ENCODE data around the gene OBSCN.
A peak's percentile ranks its signal among the peaks of the same experiment; 100 is the strongest.

Gene OBSCN

DNA sequence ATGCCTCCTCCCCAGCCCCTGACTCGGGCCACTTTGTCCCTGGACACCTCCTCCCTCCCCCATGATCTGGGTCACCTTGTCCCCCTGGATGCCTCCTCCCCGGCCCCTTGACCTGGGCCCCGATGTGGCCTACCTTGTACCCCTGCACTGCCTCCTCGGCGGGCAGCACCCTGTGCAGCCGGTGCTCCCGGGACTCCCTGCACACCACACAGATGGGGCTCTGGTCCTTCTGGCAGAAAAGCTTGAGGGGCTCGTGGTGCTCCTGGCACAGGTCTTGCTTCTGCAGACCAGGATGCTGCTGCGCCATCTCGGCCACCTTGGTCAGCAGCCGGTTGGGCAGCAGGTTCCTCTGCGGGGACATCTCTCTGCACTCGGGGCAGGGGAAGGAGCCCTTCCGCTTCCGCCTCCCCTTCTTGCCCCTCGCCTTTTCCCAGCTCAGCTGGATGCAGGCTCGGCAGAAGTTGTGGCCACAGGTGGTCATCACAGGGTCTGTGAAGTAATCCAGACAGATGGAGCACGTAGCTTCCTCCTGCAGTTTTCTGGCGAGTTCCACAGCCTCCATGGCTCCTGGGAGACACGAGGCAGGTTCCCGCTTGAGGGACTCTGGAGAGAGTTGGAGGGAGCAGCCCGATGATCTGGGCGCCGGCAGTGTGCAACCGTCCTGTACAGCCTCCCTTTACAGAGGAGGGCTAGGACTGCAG lies 206.8 kb downstream of the OBSCN start:
- DNase-seq (ENCODE audit: low read depth in 3 of 3): no peak

DNA sequence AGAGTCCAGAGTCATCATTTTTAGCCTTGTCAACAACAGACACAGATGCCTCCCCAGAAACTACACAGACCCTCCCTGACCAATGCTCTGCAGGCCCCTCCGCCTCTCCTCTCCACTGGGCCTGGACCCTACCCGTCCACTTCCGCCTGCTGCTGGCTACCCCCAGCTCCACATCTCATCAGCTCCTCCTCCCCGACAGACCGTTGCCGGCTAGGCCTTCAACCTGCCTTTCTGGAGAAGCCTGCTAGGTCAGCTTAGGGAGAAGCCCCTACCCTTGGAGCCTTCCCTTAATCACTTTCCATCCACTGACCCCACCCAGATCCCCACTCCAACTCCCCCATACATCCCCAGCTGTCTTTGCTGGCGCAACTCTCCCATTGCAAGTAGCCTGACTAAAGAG lies 207.4 kb downstream of the OBSCN start:
- no peak for DNase-seq (ENCODE audit: low read depth in 3 of 3)

DNA sequence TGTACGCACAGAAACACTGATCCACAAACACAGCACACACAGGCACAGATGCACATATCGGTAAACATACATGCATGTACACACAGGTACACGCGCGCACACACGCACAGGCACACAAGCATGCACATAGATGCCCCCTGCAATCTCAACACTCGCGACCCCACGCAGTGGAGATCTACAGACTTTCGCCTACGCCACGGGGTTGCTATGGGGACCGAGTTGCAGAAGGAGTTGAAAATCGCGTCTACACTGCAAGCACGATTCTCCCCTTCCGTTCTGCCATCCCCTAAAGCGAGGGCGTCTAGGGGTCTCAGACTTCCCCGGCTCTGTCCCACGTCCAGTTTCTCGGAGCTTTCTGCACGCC lies 208.0 kb downstream of the OBSCN start:
- DNase-seq (ENCODE audit: low read depth in 3 of 3): no peak

DNA sequence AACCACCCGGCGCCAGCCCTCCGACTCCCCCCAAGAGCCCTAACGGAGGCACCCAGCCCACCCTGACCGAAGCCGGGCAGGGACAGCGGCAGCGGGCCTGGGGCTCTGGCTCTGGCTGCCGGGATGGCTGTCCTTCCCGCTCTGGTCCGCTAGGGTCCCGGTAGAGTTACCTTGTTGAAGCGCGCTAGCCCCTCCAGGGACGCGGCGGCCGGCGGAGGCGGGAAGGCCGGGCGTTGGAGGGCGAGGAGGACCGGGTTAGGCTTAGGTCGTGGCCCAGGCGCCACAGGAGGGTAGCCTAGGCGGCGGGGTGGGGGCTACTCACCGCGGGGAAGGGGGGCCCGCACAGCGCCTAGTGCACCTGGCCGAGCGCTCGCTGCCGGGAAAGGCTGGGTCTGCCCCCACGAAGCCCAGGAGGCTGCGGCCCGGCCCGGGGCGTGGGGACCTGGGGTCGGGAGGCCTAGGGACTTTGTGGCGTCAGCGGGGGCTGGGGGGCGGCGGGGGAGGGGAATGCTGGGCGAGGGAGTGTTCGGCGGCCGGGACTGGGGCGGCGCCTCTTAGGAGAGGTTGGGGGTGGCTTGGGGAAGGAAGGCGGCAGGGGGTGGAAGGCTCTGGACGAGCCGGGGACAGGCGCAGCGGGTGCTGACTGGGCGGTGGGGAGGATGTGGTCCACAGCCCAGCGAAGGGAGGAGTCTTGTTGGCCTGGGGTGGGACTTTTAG lies 208.5 kb downstream of the OBSCN start, which contains the start of gene TRIM17:
TSS of gene TRIM17 (minus strand) at position 645 of the 717 bp plus-strand sequence. CDS start 1,789 bp downstream, outside the sequence.
- peak in 1 of 3 experiments; percentile 44 for DNase-seq (ENCODE audit: low read depth in 3 of 3)

- no peak for DNase-seq (ENCODE audit: low read depth in 3 of 3)
Observed at GRCh38 chr1:228417061-228417460, 209.2 kb downstream of the OBSCN start.

DNA sequence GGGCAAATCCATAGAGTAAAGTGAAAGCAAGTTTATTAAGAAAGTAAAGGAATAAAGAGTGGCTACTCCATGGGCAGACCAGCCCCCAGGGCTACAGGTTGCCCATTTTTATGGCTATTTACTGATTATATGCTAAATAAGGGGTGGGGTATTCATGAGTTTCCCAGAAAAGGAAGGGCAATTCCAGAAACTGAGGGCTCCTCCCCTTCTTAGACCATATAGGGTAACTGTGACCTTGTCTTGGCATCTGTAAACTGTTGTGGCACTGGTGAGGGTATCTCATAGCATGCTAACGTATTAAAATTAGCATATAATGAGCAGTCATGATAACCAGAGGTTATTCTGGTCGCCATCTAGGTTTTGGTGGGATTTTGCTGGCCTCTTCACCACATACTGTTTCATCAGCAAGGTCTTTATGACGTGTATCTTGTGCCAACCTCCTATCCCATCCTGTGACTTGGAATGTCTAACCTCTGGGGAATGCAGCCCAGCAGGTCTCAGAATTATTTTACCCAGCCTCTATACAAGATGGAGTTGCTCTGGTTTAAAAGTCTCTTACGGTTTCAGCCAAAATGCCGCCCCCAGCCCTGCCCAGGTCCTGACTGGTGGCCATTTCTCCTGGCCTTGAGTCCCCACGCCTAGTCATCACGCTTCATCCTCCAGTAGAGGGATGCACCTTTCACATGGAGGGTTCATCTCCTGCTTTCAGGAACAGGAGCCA lies 209.8 kb downstream of the OBSCN start:
- DNase-seq (ENCODE audit: low read depth in 3 of 3): no peak

- DNase-seq (ENCODE audit: low read depth in 3 of 3): no peak
Observed at GRCh38 chr1:228420968-228421826, 213.4 kb downstream of the OBSCN start.

DNA sequence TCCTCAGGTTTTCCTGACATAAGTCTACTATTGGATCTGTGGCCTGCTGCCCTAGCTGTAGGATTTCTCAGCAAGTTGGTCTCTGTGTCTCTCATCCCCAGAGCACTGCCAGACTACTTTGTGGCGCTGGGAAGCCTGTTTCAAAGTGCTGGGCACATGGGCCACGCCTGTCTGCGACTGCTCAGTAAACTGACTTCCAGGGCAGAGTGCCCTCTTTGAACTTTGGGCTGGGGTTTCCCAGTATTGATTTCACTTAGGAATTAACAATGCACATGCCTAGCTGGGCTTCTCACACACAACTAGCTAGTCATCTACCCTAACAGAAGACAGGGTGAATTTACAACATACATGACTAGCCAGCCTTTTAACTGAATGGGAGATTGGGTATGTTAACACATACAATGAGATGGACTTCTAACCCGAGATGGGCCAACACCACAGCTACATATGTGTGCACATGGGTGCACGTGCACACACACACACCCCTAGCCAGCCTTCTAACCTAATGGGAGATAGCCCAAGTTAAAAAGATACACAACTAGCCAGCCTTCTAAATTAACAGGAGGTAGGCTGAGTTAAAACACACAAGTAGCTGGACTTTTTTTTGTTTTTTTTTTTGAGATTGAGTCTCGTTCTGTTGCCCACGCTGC lies 215.7 kb downstream of the OBSCN start:
- DNase-seq (ENCODE audit: low read depth in 3 of 3): no peak

DNA sequence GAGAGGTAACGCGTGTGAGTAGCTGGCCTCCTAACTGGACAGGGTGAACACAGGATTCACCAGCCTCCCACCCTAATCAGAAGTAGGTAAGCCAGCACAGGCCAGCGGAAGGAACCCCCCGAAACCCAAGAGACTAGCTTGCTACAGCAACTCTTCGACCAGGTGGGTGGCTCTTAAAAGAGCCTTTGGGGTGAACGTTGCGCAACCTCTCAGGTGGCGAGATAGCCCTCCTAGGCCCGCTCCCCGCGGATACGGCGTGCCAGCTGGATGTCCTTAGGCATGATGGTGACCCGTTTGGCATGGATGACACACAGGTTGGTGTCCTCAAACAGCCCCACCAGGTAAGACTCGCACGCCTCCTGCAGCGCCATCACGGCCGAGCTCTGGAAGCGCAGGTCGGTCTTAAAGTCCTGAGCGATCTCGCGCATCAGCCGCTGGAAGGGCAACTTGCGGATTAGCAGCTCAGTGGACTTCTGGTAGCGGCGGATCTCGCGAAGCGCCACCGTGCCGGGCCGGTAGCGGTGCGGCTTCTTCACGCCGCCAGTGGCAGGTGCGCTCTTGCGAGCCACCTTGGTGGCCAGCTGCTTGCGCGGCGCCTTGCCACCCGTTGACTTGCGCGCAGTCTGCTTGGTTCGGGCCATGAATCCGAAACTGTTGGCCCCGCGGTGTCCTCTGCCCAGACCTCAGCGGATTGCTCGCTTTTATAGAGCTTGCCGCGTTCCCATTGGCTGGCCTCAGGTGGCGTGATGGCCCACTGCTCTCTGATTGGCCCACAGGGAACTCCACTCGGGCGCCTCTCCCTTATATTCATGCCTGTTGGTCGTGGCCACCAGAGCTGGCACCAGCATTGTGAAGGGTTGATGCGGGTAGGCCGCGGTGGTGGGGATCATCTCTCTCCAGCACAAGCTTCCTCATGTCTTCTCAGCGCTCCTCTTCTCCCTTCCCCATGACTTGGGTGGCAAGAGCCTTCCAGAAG lies 217.1 kb downstream of the OBSCN start:
- DNase-seq (ENCODE audit: low read depth in 3 of 3): no peak

- DNase-seq (ENCODE audit: low read depth in 3 of 3): no peak
Observed at GRCh38 chr1:228426518-228427175, 218.8 kb downstream of the OBSCN start.

- no peak for DNase-seq (ENCODE audit: low read depth in 3 of 3)
Observed at GRCh38 chr1:228428412-228428811, 220.6 kb downstream of the OBSCN start.

All from stimulated activated CD4-positive, alpha-beta T cell treated with anti-CD3 and anti-CD28 coated beads, TNF-alpha, amount 100 ng/mL, for 24 hours (primary cell).